ENCODE measurements around the gene IRF9. TPM values are rescaled to one million over a fixed set of nuclear protein-coding genes. Genes with fewer than 3 reads are reported as not detected.

Gene IRF9
- total RNA-seq, 1 donor from 2014 or later: 66.5 TPM

GRCh38 chr14:24204163-24205146, 43.4 kb downstream of the IRF9 start:
- no peak overlapping the region for H3K4me3 ChIP-seq (ENCODE audit: low read depth, low read length)
- H3K36me3 ChIP-seq (ENCODE audit: control insufficient read depth, insufficient read depth, low read length): no peaks in the 10 kb centered on the region
- DNase-seq (ENCODE audit: low read depth): no peak
- TF ChIP-seq, protein P1, sequence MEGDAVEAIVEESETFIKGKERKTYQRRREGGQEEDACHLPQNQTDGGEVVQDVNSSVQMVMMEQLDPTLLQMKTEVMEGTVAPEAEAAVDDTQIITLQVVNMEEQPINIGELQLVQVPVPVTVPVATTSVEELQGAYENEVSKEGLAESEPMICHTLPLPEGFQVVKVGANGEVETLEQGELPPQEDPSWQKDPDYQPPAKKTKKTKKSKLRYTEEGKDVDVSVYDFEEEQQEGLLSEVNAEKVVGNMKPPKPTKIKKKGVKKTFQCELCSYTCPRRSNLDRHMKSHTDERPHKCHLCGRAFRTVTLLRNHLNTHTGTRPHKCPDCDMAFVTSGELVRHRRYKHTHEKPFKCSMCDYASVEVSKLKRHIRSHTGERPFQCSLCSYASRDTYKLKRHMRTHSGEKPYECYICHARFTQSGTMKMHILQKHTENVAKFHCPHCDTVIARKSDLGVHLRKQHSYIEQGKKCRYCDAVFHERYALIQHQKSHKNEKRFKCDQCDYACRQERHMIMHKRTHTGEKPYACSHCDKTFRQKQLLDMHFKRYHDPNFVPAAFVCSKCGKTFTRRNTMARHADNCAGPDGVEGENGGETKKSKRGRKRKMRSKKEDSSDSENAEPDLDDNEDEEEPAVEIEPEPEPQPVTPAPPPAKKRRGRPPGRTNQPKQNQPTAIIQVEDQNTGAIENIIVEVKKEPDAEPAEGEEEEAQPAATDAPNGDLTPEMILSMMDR (IDR thresholded peaks at IDR 0.05; ENCODE audit: insufficient read depth, low read length, poor library complexity, severe bottlenecking): no peak
- no peaks in the 10 kb centered on the region for H3K27me3 ChIP-seq (ENCODE audit: control insufficient read depth, insufficient read depth, low read length)

GRCh38 chr14:24206260-24207103, 45.4 kb downstream of the IRF9 start:
- H3K4me3 ChIP-seq (ENCODE audit: low read depth, low read length): no peak overlapping the region
- DNase-seq (ENCODE audit: low read depth): no peak
- H3K36me3 ChIP-seq (ENCODE audit: control insufficient read depth, insufficient read depth, low read length): no peaks in the 10 kb centered on the region
- TF ChIP-seq, protein P1 (IDR thresholded peaks at IDR 0.05; ENCODE audit: insufficient read depth, low read length, poor library complexity, severe bottlenecking): no peak
- no peaks in the 10 kb centered on the region for H3K27me3 ChIP-seq (ENCODE audit: control insufficient read depth, insufficient read depth, low read length)

GRCh38 chr14:24207104-24207551, 46.1 kb downstream of the IRF9 start:
- Histone ChIP-seq H3K27me3 (ENCODE audit: control insufficient read depth, insufficient read depth, low read length) (no peaks in the 10 kb centered on the region), H3K36me3 (ENCODE audit: control insufficient read depth, insufficient read depth, low read length) (no peaks in the 10 kb centered on the region), H3K4me3 (ENCODE audit: low read depth, low read length) (no peak overlapping the region)
- no peak for DNase-seq (ENCODE audit: low read depth)
- TF ChIP-seq, protein P1 (IDR thresholded peaks at IDR 0.05; ENCODE audit: insufficient read depth, low read length, poor library complexity, severe bottlenecking): no peak

DNA sequence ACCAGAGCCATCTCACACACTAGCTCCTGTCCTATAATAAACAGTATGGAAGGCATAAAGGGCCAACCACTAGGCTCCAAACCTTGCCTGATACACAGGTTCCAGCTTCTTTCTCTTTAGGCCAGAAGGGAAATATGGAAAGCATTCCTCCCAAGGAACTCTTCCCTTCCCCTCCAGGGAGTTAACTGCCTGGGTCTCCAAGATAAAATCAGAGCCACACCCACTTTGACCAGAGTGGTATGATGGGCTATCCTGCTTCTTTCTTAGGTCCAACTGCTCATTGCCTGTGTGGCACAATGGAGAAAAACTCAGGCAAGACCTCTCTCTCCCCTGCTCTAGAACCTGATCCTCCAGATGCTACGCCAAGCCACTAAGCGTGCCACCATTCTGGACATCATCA, 46.6 kb downstream of the IRF9 start:
- no peaks in the 10 kb centered on the region for H3K27me3 ChIP-seq (ENCODE audit: control insufficient read depth, insufficient read depth, low read length)
- no peaks in the 10 kb centered on the region for H3K36me3 ChIP-seq (ENCODE audit: control insufficient read depth, insufficient read depth, low read length)
- TF ChIP-seq, protein P1 (IDR thresholded peaks at IDR 0.05; ENCODE audit: insufficient read depth, low read length, poor library complexity, severe bottlenecking): no peak
- H3K4me3 ChIP-seq (ENCODE audit: low read depth, low read length): no peak overlapping the region
- no peak for DNase-seq (ENCODE audit: low read depth)

GRCh38 chr14:24211311-24211710, 50.2 kb downstream of the IRF9 start:
- Histone ChIP-seq H3K27me3 (ENCODE audit: control insufficient read depth, insufficient read depth, low read length) (no peaks in the 10 kb centered on the region), H3K4me3 (ENCODE audit: low read depth, low read length) (no peak overlapping the region), H3K36me3 (ENCODE audit: control insufficient read depth, insufficient read depth, low read length) (no peaks in the 10 kb centered on the region)
- TF ChIP-seq, protein P1 (IDR thresholded peaks at IDR 0.05; ENCODE audit: insufficient read depth, low read length, poor library complexity, severe bottlenecking): no peak
- DNase-seq (ENCODE audit: low read depth): no peak

Measured in kidney epithelial cell (primary cell).